ENCODE data around the gene TNFRSF11A. TPM values are rescaled to one million over a fixed set of nuclear protein-coding genes. Genes with fewer than 3 reads are reported as not detected.
A peak's percentile ranks its signal among the peaks of the same experiment; 100 is the strongest.

Gene TNFRSF11A
- total and polyA plus RNA-seq, 12 donors, result 0.29 to 2.7 (median 0.78) TPM

DNA sequence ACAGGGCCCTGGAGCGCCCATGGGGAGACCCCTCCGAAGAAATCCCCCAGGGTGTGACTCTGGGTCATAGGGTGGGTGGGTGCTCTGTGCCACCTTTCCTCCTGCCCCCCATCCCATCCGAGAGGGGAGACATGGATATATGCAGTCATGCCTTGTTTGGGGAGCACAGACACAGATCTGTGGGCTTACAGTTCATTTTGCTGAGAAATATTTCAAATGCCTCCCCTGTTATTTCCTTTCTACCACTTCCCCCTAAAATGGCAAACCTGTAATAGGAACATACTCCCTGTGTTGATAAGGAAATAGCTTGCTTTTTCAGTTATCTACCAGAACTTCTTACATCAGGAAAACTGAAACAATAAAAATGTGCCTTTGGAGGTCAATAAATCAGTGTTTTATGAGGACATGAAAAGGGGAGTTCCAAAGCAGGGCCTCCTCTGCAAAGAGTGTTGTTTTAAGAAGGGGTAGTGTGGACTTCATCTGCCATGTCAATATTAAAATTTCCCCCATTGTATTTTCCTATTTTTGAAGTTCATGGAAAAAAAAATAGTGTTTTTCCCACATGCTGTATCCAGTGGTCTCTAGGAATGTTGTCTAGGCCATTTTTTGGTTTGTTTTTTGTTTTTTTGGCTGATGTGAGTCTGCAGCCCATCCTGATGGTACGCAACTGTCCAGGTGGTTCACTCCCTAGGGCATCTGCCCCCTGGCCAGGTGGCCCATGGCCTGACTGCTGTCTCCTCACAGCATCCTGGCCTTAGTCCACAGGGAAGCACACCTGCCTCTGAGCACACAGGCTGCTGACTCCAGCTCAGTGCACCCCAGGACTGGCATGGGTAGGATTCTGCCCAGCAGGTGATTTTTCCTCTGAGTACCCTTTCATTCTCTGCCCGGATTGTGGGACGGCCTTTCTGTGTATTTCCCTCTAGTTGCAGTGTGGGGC lies 3.7 kb downstream of the TNFRSF11A start:
- Histone ChIP-seq H3K4me1 (peaks cover 6 to 78% (median 35%) of the 10 kb centered on the region in 9 donors), H3K27ac (no peak overlapping the region), H3K27me3 (peaks cover 12 to 87% (median 79%) of the 10 kb centered on the region in 7 donors), H3K9me3 (no peaks in the 10 kb centered on the region), H3K4me3 (peak overlapping the region in 2 of 10 donors; percentile 3), H3K36me3 (no peaks in the 10 kb centered on the region)
- DNase-seq (no peak), ATAC-seq (peak in 1 of 8 donors; percentile 28)
- TF ChIP-seq, protein P1, sequence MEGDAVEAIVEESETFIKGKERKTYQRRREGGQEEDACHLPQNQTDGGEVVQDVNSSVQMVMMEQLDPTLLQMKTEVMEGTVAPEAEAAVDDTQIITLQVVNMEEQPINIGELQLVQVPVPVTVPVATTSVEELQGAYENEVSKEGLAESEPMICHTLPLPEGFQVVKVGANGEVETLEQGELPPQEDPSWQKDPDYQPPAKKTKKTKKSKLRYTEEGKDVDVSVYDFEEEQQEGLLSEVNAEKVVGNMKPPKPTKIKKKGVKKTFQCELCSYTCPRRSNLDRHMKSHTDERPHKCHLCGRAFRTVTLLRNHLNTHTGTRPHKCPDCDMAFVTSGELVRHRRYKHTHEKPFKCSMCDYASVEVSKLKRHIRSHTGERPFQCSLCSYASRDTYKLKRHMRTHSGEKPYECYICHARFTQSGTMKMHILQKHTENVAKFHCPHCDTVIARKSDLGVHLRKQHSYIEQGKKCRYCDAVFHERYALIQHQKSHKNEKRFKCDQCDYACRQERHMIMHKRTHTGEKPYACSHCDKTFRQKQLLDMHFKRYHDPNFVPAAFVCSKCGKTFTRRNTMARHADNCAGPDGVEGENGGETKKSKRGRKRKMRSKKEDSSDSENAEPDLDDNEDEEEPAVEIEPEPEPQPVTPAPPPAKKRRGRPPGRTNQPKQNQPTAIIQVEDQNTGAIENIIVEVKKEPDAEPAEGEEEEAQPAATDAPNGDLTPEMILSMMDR (IDR thresholded peaks at IDR 0.05), result no peak
- 69 to 88% methylated on average over 6 of the region's 6 CpGs for WGBS, 2 donors
- intact Hi-C loops (cut with DNase I), result loop anchor here in 4 of 10 donors (10.0 kb wide), 4 partner anchors 216 to 656 kb away; no protein-coding TSS in a partner anchor

- Histone ChIP-seq H3K27ac (peak overlapping the region in 1 of 10 donors; percentile 26), H3K4me1 (peaks cover 6 to 67% (median 31%) of the 10 kb centered on the region in 9 donors), H3K4me3 (peak overlapping the region in 2 of 10 donors; percentile 3), H3K27me3 (peaks cover 12 to 83% (median 75%) of the 10 kb centered on the region in 7 donors), H3K9me3 (no peaks in the 10 kb centered on the region), H3K36me3 (no peaks in the 10 kb centered on the region)
- peak; percentile 54 to 59 for DNase-seq
- intact Hi-C loops (cut with DNase I), result loop anchor here in 4 of 10 donors (10.0 kb wide), 4 partner anchors 215 to 655 kb away; no protein-coding TSS in a partner anchor
- 30% methylated on average over 15 of the region's 15 CpGs for WGBS, 2 donors
- TF ChIP-seq, protein P1 (IDR thresholded peaks at IDR 0.05), result no peak
- ATAC-seq, result peak; percentile 63 to 91 (median 83)
These were observed 4.8 kb downstream of the TNFRSF11A start for GRCh38 chr18:62329691-62330454.

- WGBS, 2 donors, result 99 to 100% methylated on average over 7 of the region's 7 CpGs
- peaks cover 10 to 85% (median 72%) of the 10 kb centered on the region in 7 donors for H3K27me3 ChIP-seq
These were observed 5.5 kb downstream of the TNFRSF11A start for GRCh38 chr18:62330650-62331049.

More at GRCh38 chr18:62330650-62331049, 5.5 kb downstream of the TNFRSF11A start:
- DNase-seq, result no peak
- H3K36me3 ChIP-seq, result no peaks in the 10 kb centered on the region
- TF ChIP-seq, protein P1 (IDR thresholded peaks at IDR 0.05), result no peak
- no peak for ATAC-seq
- intact Hi-C loops (cut with DNase I), result no loop called here
- peaks cover 6 to 63% (median 27%) of the 10 kb centered on the region in 9 donors for H3K4me1 ChIP-seq
- no peaks in the 10 kb centered on the region for H3K9me3 ChIP-seq
- H3K27ac ChIP-seq, result no peak overlapping the region
- no peak overlapping the region for H3K4me3 ChIP-seq

Measured in heart right ventricle (tissue), 16 donors.